Erythroblast (primary cell): Measurements from ENCODE around the gene CPN2.

Source experiments
- GATA1 ChIP-seq: IDR thresholded peaks from 2 replicates; pipeline ENCODE4 v1.6.1; 2011; ENCODE audit warnings: low read depth, mild to moderate bottlenecking, control low read depth, low read length, moderate library complexity
- POLR2A ChIP-seq: IDR thresholded peaks from 2 replicates; pipeline ENCODE4 v1.6.1; 2011; ENCODE audit warnings: mild to moderate bottlenecking, low read length

- no peak for TF ChIP-seq POLR2A
- TF ChIP-seq GATA1 = no peak
Measured at GRCh38 chr3:194399874-194400411, 48.8 kb upstream of the CPN2 start.
